ENCODE results near the gene HNRNPH2. TPM values are rescaled to one million over a fixed set of nuclear protein-coding genes. Genes with fewer than 3 reads are reported as not detected.

The HNRNPH2 gene
- total RNA-seq, 1 experiment from 2014 or later = 49.8 TPM

- TF ChIP-seq MAX (IDR thresholded peaks at IDR 0.05) = peak; percentile 95
- TF ChIP-seq ZFX (IDR thresholded peaks at IDR 0.05) = no peak
- TF ChIP-seq FOSL1 (IDR thresholded peaks at IDR 0.05; ENCODE audit: low read depth) = no peak
- TF ChIP-seq EZH2 (IDR thresholded peaks at IDR 0.05) = no peak
- no peak for TF ChIP-seq JUND (IDR thresholded peaks at IDR 0.05)
- peak; percentile 71 for TF ChIP-seq SIN3A (IDR thresholded peaks at IDR 0.05; ENCODE audit: low read depth)
Observed at GRCh38 chrX:101390664-101391525, 17.1 kb upstream of the HNRNPH2 start, which contains the start of gene RPL36A (continued).

GRCh38 chrX:101391831-101392230 is 16.2 kb upstream of the HNRNPH2 start:
- Histone ChIP-seq H2AFZ (ENCODE audit: low read depth, low read length, poor library complexity, severe bottlenecking) (no peak overlapping the region), H3K9me3 (ENCODE audit: control insufficient read depth in 1 of 2, insufficient read depth in 1 of 2, low read depth in 1 of 2, low read length in 2 of 2) (no peaks in the 10 kb centered on the region), H3K4me2 (ENCODE audit: low read length) (peak overlapping the region; percentile 85), H3K9ac (ENCODE audit: low read length) (peak overlapping the region; percentile 92), H4K20me1 (ENCODE audit: insufficient read depth) (no peaks in the 10 kb centered on the region), H3K4me3 (replicated peaks in 1 of 2; ENCODE audit: low read depth in 1 of 2, low read length in 2 of 2) (peak overlapping the region; percentile 75 to 78), H3K27ac (ENCODE audit: low read depth, low read length) (peak overlapping the region; percentile 79), H3K9me2 (ENCODE audit: insufficient read depth) (no peaks in the 10 kb centered on the region), H3K79me2 (ENCODE audit: insufficient read depth, low read length) (peaks cover 35% of the 10 kb centered on the region), H3K36me3 (ENCODE audit: control insufficient read depth in 1 of 2, insufficient read depth in 2 of 2, low read length in 2 of 2) (peaks cover 8 to 22% of the 10 kb centered on the region in 2 experiments; a peak in 3 of 4 replicates), H3K27me3 (ENCODE audit: insufficient read depth, low read length) (no peaks in the 10 kb centered on the region), H3K4me1 (ENCODE audit: control insufficient read depth in 1 of 2, insufficient read depth in 2 of 2, low read length in 2 of 2) (peaks cover 0 to 15% of the 10 kb centered on the region in 2 experiments; a peak in 2 of 4 replicates)
- RAD21 ChIA-PET (ENCODE audit: low non-redundant PET in 1 of 2, low total read pairs in 2 of 2, uncharacterized antibody in 2 of 2, unreplicated experiment in 2 of 2) = no interaction called here
- POLR2A ChIA-PET = no interaction called here
- BruUV-seq (replicated peaks) = no TSS peak
- no peak for DNase-seq (ENCODE audit: low read depth, low spot score)
- CTCF ChIA-PET = no interaction called here
- intact Hi-C loops (cut with micrococcal nuclease) = no loop called here
- TF ChIP-seq YY1 (IDR thresholded peaks at IDR 0.05; ENCODE audit: extremely low read depth, insufficient replicate concordance, low read depth, low read length) (no peak), EGR1 (IDR thresholded peaks at IDR 0.05; ENCODE audit: low read depth) (no peak), FOSL1 (IDR thresholded peaks at IDR 0.05; ENCODE audit: low read depth) (no peak), SIN3A (IDR thresholded peaks at IDR 0.05; ENCODE audit: low read depth) (peak; percentile 13; the same call in 1 of the 2 replicates), POLR2AphosphoS5 (IDR thresholded peaks at IDR 0.05; ENCODE audit: low read depth, low read length) (no peak)
- no peak for ATAC-seq

Data from HCT116 (cell line).